GM12878 (cell line): Measurements from ENCODE around the gene DERL3. TPM values are rescaled to one million over a fixed set of nuclear protein-coding genes. Genes with fewer than 3 reads are reported as not detected.

Experiments
- ATAC-seq: fragments of 200-7000 bp; cut with Tn5 transposase; 3 replicates; pipeline ENCODE4 v1.9.1; 2020; ENCODE audit warnings: mild to moderate bottlenecking, moderate library complexity
- BruUV-seq: library from RNA; stranded (reverse); fragments of 400-500 nt; replicated peaks from 2 replicates; lab custom pipeline; 2021; lab: Mats Ljungman, UMichigan
- CTCF ChIA-PET: fragments of 300-600 bp; sonication (Branson Sonifier 250); formaldehyde crosslinking; extraction: SDS; loops from one replicate; lab custom pipeline; 2021; ENCODE audit warnings: inconsistent platforms; lab: Yijun Ruan, JAX
- POLR2A ChIA-PET: fragments of 350-600 bp; formaldehyde crosslinking; extraction: SDS; loops from one replicate; lab custom pipeline; 2021; ENCODE audit warnings: inconsistent platforms; lab: Charles Lee
- RAD21 ChIA-PET: fragments of 300-600 bp; sonication (Branson Sonifier 250); formaldehyde crosslinking; loops from one replicate; lab custom pipeline; 2023; ENCODE audit warnings: antibody characterized with exemption; ENCODE audit not compliant: unreplicated experiment; lab: Charles Lee
- SMC1A ChIA-PET: fragments of 300-600 bp; sonication (Branson Sonifier 250); formaldehyde crosslinking; loops from one replicate; lab custom pipeline; 2023; ENCODE audit not compliant: unreplicated experiment, uncharacterized antibody; lab: Charles Lee
- DNase-seq: peaks from one replicate; pipeline ENCODE4 v3.0.0-alpha.2; 2011; ENCODE audit warnings: low read depth, low spot score
- FAIRE-seq: peaks from 3 replicates; lab custom pipeline; 2011; peaks lifted over from hg19 to GRCh38; lab: Jason Lieb, UNC
- H2AFZ ChIP-seq: 2 replicates; pipeline ENCODE4 v1.6.0; 2011; ENCODE audit warnings: low read depth, low read length, control low read depth; ENCODE audit not compliant: control insufficient read depth
- H3K27ac ChIP-seq: 2 replicates; pipeline ENCODE4 v1.5.1; 2011; ENCODE audit warnings: control low read depth; ENCODE audit not compliant: control insufficient read depth, insufficient read depth
- H3K27me3 ChIP-seq, 2 experiments: replicated peaks in 1 of 2; 2 replicates each; pipeline versions ENCODE4 v1.6.0 to v1.6.1; 2011; ENCODE audit warnings: low read length in 1 of 2; ENCODE audit not compliant: control insufficient read depth in 2 of 2, insufficient read depth in 2 of 2
- H3K36me3 ChIP-seq, 2 experiments: 2 replicates each; pipeline ENCODE4 v1.5.1; 2011; ENCODE audit warnings: low read length in 1 of 2; ENCODE audit not compliant: control insufficient read depth in 2 of 2, insufficient read depth in 2 of 2
- H3K4me1 ChIP-seq: 2 replicates; pipeline ENCODE4 v1.6.1; 2011; ENCODE audit warnings: mild to moderate bottlenecking, low read length, moderate library complexity, mixed read lengths; ENCODE audit not compliant: control insufficient read depth, insufficient read depth
- H3K4me2 ChIP-seq: 2 replicates; pipeline ENCODE4 v1.6.0; 2011; ENCODE audit warnings: control low read depth; ENCODE audit not compliant: control insufficient read depth, insufficient read depth
- H3K4me3 ChIP-seq: fragments of 200-600 bp; sonication (generic); 2 replicates; pipeline ENCODE4 v1.5.1; 2016
- H3K79me2 ChIP-seq: 2 replicates; pipeline ENCODE4 v1.6.0; 2011; ENCODE audit warnings: low read length; ENCODE audit not compliant: control insufficient read depth, insufficient read depth
- H3K9ac ChIP-seq: 2 replicates; pipeline ENCODE4 v1.8.0; 2011; ENCODE audit warnings: low read length, control low read depth, mixed read lengths; ENCODE audit not compliant: control insufficient read depth, insufficient read depth
- H3K9me3 ChIP-seq: replicated peaks from 3 replicates; pipeline ENCODE4 v1.5.1; 2011; ENCODE audit warnings: mild to moderate bottlenecking, low read length; ENCODE audit not compliant: control insufficient read depth, insufficient read depth
- H4K20me1 ChIP-seq: 2 replicates; pipeline ENCODE4 v1.6.0; 2011; ENCODE audit not compliant: control insufficient read depth, insufficient read depth
- BCL11A ChIP-seq: IDR thresholded peaks from 2 replicates; pipeline ENCODE4 v1.6.1; 2011; ENCODE audit warnings: low read depth, low read length
- CEBPB ChIP-seq, 2 experiments: fragments of 150-350 bp in 1 of 2; IDR thresholded peaks; 2 replicates each; pipeline ENCODE4 v1.6.1; 2012 to 2014; ENCODE audit warnings: low read depth in 2 of 2, low read length in 2 of 2, borderline replicate concordance in 1 of 2, inconsistent platforms in 1 of 2
- CHD1 ChIP-seq: IDR thresholded peaks from 2 replicates; pipeline ENCODE4 v1.6.1; 2012; ENCODE audit warnings: low read depth, low read length, improper control_type of control experiment
- CREB1 ChIP-seq: IDR thresholded peaks from 2 replicates; pipeline ENCODE4 v1.6.1; 2012; ENCODE audit warnings: low read depth, mild to moderate bottlenecking, inconsistent platforms
- CUX1 ChIP-seq: IDR thresholded peaks from 2 replicates; pipeline ENCODE4 v1.6.1; 2012; ENCODE audit warnings: improper control_type of control experiment, low read depth, low read length; ENCODE audit not compliant: insufficient replicate concordance
- DPF2 ChIP-seq: fragments of 450-650 bp; IDR thresholded peaks from 2 replicates; pipeline ENCODE4 v1.6.1; 2017; ENCODE audit warnings: mild to moderate bottlenecking
- GABPA ChIP-seq: IDR thresholded peaks from 2 replicates; pipeline ENCODE4 v1.6.1; 2014; ENCODE audit warnings: antibody characterized with exemption, low read depth, mild to moderate bottlenecking, inconsistent platforms
- IKZF2 ChIP-seq, 2 experiments: fragments of 450-650 bp; IDR thresholded peaks; 2 replicates each; pipeline ENCODE4 v1.6.1; 2017; ENCODE audit warnings: mild to moderate bottlenecking in 2 of 2, moderate library complexity in 2 of 2
- KAT2A ChIP-seq: conservative IDR thresholded peaks from 2 replicates; pipeline ENCODE4 v1.6.1; 2011; ENCODE audit warnings: low read depth, low read length; ENCODE audit not compliant: control insufficient read depth
- PBX3 ChIP-seq: IDR thresholded peaks from 2 replicates; pipeline ENCODE4 v1.6.1; 2011; ENCODE audit warnings: mild to moderate bottlenecking, low read depth, low read length, moderate library complexity; ENCODE audit not compliant: insufficient replicate concordance
- RB1 ChIP-seq: fragments of 450-650 bp; formaldehyde crosslinking; IDR thresholded peaks from 2 replicates; pipeline ENCODE4 v1.6.1; 2017; ENCODE audit warnings: mild to moderate bottlenecking, borderline replicate concordance
- SKIL ChIP-seq: fragments of 450-650 bp; IDR thresholded peaks from 2 replicates; pipeline ENCODE4 v1.6.1; 2017; ENCODE audit warnings: mild to moderate bottlenecking, low read depth, inconsistent platforms; ENCODE audit not compliant: poor library complexity, severe bottlenecking
- SPI1 ChIP-seq: IDR thresholded peaks from 2 replicates; pipeline ENCODE4 v1.6.1; 2011; ENCODE audit warnings: low read depth, mild to moderate bottlenecking, low read length, moderate library complexity, borderline replicate concordance; ENCODE audit not compliant: insufficient read depth
- SRF ChIP-seq, 2 experiments: IDR thresholded peaks; 2 replicates each; pipeline ENCODE4 v1.6.1; 2011; ENCODE audit warnings: low read depth in 2 of 2, low read length in 2 of 2, mild to moderate bottlenecking in 1 of 2, moderate library complexity in 1 of 2
- ZSCAN29 ChIP-seq: fragments of 450-650 bp; IDR thresholded peaks from 2 replicates; pipeline ENCODE4 v1.6.1; 2017; ENCODE audit warnings: mild to moderate bottlenecking, moderate library complexity
- WGBS: methylation state at CpG from one replicate; pipeline ENCODE4 v1.1.6; 2016; ENCODE audit warnings: low lambda C conversion rate; ENCODE audit not compliant: insufficient replicate concordance, insufficient coverage; ENCODE audit errors: missing lambda C conversion rate; 5-methylcytosine and 5-hydroxymethylcytosine counted together
- in situ Hi-C: fragments of 300-500 bp; cut with MboI; formaldehyde crosslinking; loops from 9 replicates; pipeline ENCODE4 v1.14.3; 2018; ENCODE audit warnings: mixed read lengths
- intact Hi-C: fragments of 100-400 bp; cut with micrococcal nuclease; formaldehyde crosslinking; loops from one replicate; pipeline ENCODE4 v1.14.2; 2022; ENCODE audit not compliant: unreplicated experiment
- polyA plus RNA-seq, 11 experiments: library from polyadenylated mRNA; depleted of rRNA in 4 of 11; unstranded in 6 of 11; stranded (reverse) in 5 of 11; fragments of >200 nt; fragmentation: Nextera tagmentation in 4 of 11; fragmentation: Illumina TruSeq in 1 of 11; extraction: Ambion mirVana in 4 of 11; extraction: Trizol in 1 of 11; gene quantifications; 1 replicate in 1 of 11; 2 replicates in 10 of 11; pipeline versions ENCODE4 v1.2.1 to v1.2.3, GENCODE V29; 2011 to 2016; ENCODE audit warnings: inconsistent platforms in 2 of 11, missing spikeins in 2 of 11, low read depth in 1 of 11
- total RNA-seq, 4 experiments: library from RNA; depleted of rRNA in 3 of 4; stranded (reverse); fragments of >200 nt in 3 of 4; fragmentation: Illumina TruSeq in 1 of 4; extraction: Trizol in 1 of 4; gene quantifications; 2 replicates each; pipeline versions ENCODE4 v1.2.1 to v1.2.3, GENCODE V29; 2013 to 2021

The DERL3 gene
- total and polyA plus RNA-seq, 10 of the 15 experiments (the other 5 are each of a cell fraction or from before 2014, with no cell fraction given), result 4.1 to 52.4 (median 14.1) TPM

- intact Hi-C loops, result no loop called here
- POLR2A ChIA-PET, result interaction anchor here (1.4 kb wide), 1 partner anchor 10 kb away, joined by 3 read pairs; no protein-coding TSS in a partner anchor
- no peak for TF ChIP-seq GABPA
- TF ChIP-seq BCL11A, result no peak
- TF ChIP-seq SPI1, result no peak
- TF ChIP-seq PBX3, result no peak
- no peak for TF ChIP-seq ZSCAN29
- TF ChIP-seq RB1, result no peak
- TF ChIP-seq CREB1, result no peak
- TF ChIP-seq SRF (IDR thresholded peaks at IDR 0.05; ENCODE audit: low read depth in 2 of 2, low read length in 2 of 2), result no peak
- TF ChIP-seq IKZF2 (IDR thresholded peaks at IDR 0.05), result no peak
- TF ChIP-seq CHD1, result no peak
- TF ChIP-seq DPF2, result no peak
- no peak for TF ChIP-seq KAT2A
- no peak for TF ChIP-seq CUX1
- no peak for TF ChIP-seq SKIL
- no peak for TF ChIP-seq CEBPB (IDR thresholded peaks at IDR 0.05; ENCODE audit: borderline replicate concordance in 1 of 2, low read depth in 2 of 2, low read length in 2 of 2)
Measured at GRCh38 chr22:23816156-23816976, 22.4 kb downstream of the DERL3 start.

More at GRCh38 chr22:23816156-23816976, 22.4 kb downstream of the DERL3 start:
- peaks cover 9 to 34% of the 10 kb centered on the region in 2 experiments for H3K36me3 ChIP-seq
- no peak overlapping the region for H2AFZ ChIP-seq
- ChIA-PET SMC1A (interaction anchor here (1.1 kb wide), 1 partner anchor 11 kb away, joined by 3 read pairs; no protein-coding TSS in a partner anchor), CTCF (interaction anchor here (1.5 kb wide), 1 partner anchor 9 kb away, joined by 4 read pairs; no protein-coding TSS in a partner anchor), RAD21 (no interaction called here)
- no peak for DNase-seq
- no peaks in the 10 kb centered on the region; the same call in 1 of the 2 replicates for H4K20me1 ChIP-seq
- no TSS peak for BruUV-seq
- no peak overlapping the region for H3K4me3 ChIP-seq
- H3K27me3 ChIP-seq, result no peaks in the 10 kb centered on the region
- no peak overlapping the region for H3K9ac ChIP-seq
- no peaks in the 10 kb centered on the region for H3K9me3 ChIP-seq
- no peaks in the 10 kb centered on the region for H3K79me2 ChIP-seq
- ATAC-seq, result no peak
- WGBS, result 93% methylated on average over 18 of the region's 18 CpGs
- H3K27ac ChIP-seq, result no peak overlapping the region
- in situ Hi-C loops, result no loop called here
- FAIRE-seq, result no peak
- H3K4me1 ChIP-seq, result no peaks in the 10 kb centered on the region
- no peak overlapping the region for H3K4me2 ChIP-seq
